Measurements from ENCODE around the gene C19orf67.
A peak's percentile ranks its signal among the peaks of the same experiment; 100 is the strongest.

C19orf67 gene

GRCh38 chr19:14089662-14090508, 4.3 kb upstream of the C19orf67 start:
- Histone ChIP-seq H3K27ac (peak overlapping the region in 14 of 21 experiments; percentile 38 to 95 (median 84)), H3K4me3 (peak overlapping the region; percentile 41 to 90 (median 76))

GRCh38 chr19:14089412-14089661, 3.8 kb upstream of the C19orf67 start:
- Histone ChIP-seq H3K27ac (peak overlapping the region in 3 of 21 experiments; percentile 9 to 28 (median 17)), H3K4me3 (peak overlapping the region; percentile 7 to 90 (median 75))

- Histone ChIP-seq H3K27ac (peak overlapping the region in 2 of 21 experiments; percentile 9 to 17), H3K4me3 (peak overlapping the region in 5 of 7 experiments; percentile 26 to 90 (median 76))
These were observed 3.2 kb upstream of the C19orf67 start for GRCh38 chr19:14088634-14089411.

GRCh38 chr19:14086098-14086497, 515 bp upstream of the C19orf67 start:
- H3K4me3 ChIP-seq = no peak overlapping the region
- H3K27ac ChIP-seq = no peak overlapping the region

GRCh38 chr19:14082675-14082960, 3.0 kb downstream of the C19orf67 start:
- H3K4me3 ChIP-seq = peak overlapping the region in 2 of 7 experiments; percentile 72 to 77

GRCh38 chr19:14081797-14082674, 3.5 kb downstream of the C19orf67 start:
- peak overlapping the region; percentile 45 to 77 (median 69) for H3K4me3 ChIP-seq
- H3K27ac ChIP-seq = peak overlapping the region; percentile 33 to 98 (median 90)

More at GRCh38 chr19:14082675-14082960, 3.0 kb downstream of the C19orf67 start:
- H3K27ac ChIP-seq = peak overlapping the region in 12 of 21 experiments; percentile 81 to 97 (median 88)

GRCh38 chr19:14080887-14081796, 4.4 kb downstream of the C19orf67 start:
- peak overlapping the region; percentile 45 to 77 (median 69) for H3K4me3 ChIP-seq
- peak overlapping the region; percentile 33 to 98 (median 90) for H3K27ac ChIP-seq

- Histone ChIP-seq H3K27ac (no peak overlapping the region), H3K4me3 (no peak overlapping the region)
These were observed 7.2 kb downstream of the C19orf67 start for GRCh38 chr19:14078411-14078810.

- peak overlapping the region; percentile 57 to 68 (median 61) for H3K4me3 ChIP-seq
- peak overlapping the region; percentile 47 to 91 (median 81) for H3K27ac ChIP-seq
These were observed 11.4 kb downstream of the C19orf67 start for GRCh38 chr19:14073925-14074838.

GRCh38 chr19:14073261-14073924, 12.2 kb downstream of the C19orf67 start:
- H3K4me3 ChIP-seq = peak overlapping the region; percentile 57 to 68 (median 61)
- peak overlapping the region; percentile 47 to 91 (median 81) for H3K27ac ChIP-seq

GRCh38 chr19:14072535-14073260, 12.9 kb downstream of the C19orf67 start, which contains the start of gene MISP3:
MISP3 (plus strand) TSS chr19:14072786; CDS start chr19:14073310, 524 bp downstream.
- Histone ChIP-seq H3K4me3 (peak within 1 kb of the TSS; percentile 57 to 68 (median 61)), H3K27ac (peak within 1 kb of the TSS; percentile 47 to 91 (median 81))

GRCh38 chr19:14070268-14071050, 15.1 kb downstream of the C19orf67 start:
- H3K27ac ChIP-seq = peak overlapping the region in 12 of 21 experiments; percentile 19 to 77 (median 55)
- H3K4me3 ChIP-seq = no peak overlapping the region

- no peak overlapping the region for H3K4me3 ChIP-seq
- no peak overlapping the region for H3K27ac ChIP-seq
These were observed 19.4 kb downstream of the C19orf67 start for GRCh38 chr19:14066134-14066533.

GRCh38 chr19:14063105-14063504, 22.5 kb downstream of the C19orf67 start:
- Histone ChIP-seq H3K4me3 (no peak overlapping the region), H3K27ac (no peak overlapping the region)

GRCh38 chr19:14062558-14062855, 23.1 kb downstream of the C19orf67 start:
- Histone ChIP-seq H3K4me3 (no peak overlapping the region), H3K27ac (no peak overlapping the region)

Measured in skin epidermis (tissue), 12 donors.